GM20000 (cell line): ENCODE data around the gene DLEC1.

Experiments used
- DNase-seq: peaks from one replicate; pipeline ENCODE4 v3.0.0; 2012; ENCODE audit warnings: low spot score
- CTCF ChIP-seq: IDR thresholded peaks from 2 replicates; pipeline ENCODE4 v1.5.1; 2012; ENCODE audit warnings: mild to moderate bottlenecking, control low read depth; ENCODE audit errors: extremely low read depth, missing control alignments

The DLEC1 gene

DNA sequence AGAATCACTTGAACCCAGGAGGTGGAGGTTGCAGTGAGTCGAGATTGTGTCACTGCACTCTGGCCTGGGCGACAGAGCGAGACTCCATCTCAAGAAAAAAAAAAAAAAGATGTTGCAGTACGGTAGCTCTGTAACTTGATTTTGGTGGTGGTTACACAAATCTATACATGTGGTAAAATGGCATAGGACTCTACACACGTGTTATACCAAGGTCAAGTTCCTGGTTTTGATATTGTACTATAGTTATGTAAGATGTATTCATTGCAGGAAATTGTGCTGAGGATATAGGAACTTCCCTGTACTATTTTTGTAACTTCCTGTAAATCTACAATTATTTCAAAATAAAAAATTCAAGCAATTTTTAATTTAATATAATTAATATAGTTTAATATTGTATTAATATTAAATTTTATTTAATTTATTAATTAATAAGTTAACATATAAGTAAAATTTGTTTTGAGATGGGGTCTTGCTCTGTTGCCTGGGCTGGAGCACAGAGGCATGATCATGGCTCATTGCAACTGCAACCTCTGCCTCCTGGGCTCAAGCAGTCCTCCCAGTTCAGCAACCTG is 109.4 kb downstream of the DLEC1 start:
- TF ChIP-seq CTCF = no peak
- no peak for DNase-seq

DNA sequence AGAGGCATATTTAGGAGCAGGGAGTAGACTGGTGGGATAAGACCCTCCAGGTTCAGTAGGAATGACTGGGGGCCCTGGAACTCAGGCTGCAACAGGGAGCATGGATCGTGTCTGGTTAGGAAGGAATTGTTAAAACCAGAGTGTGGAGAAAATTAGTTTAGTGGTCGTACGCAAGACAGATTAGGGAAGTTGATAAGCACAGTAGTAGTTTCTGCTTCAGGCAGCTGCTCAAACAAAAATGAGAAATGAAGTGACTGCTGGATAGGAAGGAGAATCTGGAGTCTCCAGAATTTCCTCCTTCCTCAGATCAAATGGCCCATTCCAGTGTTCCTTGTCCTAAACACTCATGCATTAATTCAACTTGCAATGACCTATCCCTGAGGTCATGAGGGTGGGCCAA is 110.7 kb downstream of the DLEC1 start:
- no peak for TF ChIP-seq CTCF
- DNase-seq = no peak

- no peak for DNase-seq
- no peak for TF ChIP-seq CTCF
These were observed 111.9 kb downstream of the DLEC1 start for GRCh38 chr3:38150780-38151528.

- TF ChIP-seq CTCF = no peak
- DNase-seq = no peak
These were observed 112.8 kb downstream of the DLEC1 start for GRCh38 chr3:38151667-38152265.

DNA sequence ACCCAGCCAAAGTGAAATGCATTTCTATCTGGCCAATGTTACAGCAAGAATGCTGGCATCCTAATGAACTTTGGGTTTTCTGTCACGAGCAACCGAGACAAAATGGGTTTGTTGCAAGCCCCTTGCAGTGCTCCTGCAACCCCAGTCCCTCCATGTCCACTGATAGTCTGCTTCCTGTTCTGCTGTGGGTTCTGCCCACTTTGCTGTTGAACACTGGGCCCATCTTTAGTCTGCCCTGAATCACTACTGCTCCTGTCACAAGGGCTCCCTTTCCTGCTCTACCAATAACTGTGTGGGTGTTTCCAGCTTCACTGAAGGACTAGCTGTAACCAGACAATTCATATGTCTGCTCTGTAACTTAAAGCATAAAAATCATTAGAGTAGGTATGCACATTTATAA is 113.6 kb downstream of the DLEC1 start:
- no peak for TF ChIP-seq CTCF
- DNase-seq = no peak

DNA sequence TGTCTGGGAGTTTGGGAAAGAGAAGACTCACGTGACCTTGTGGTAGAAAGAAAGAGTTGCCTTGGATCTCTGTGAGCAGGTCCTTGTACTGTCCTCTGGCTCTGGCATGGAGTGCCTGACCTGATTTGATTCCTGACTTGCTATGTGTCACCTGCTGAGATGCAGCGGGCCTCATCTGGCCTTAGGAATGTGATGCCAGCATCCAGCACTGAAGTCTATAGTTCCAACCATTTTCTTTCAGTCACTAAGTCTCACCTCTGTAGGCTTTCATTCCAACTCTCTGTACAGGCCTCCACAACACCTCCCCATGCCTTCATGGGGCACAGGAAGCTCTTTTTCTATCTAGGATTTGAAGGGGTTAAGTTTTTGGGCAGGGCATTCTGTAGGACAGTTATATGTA is 114.2 kb downstream of the DLEC1 start:
- TF ChIP-seq CTCF = no peak
- DNase-seq = no peak

GRCh38 chr3:38154033-38154494 is 115.1 kb downstream of the DLEC1 start:
- no peak for DNase-seq
- no peak for TF ChIP-seq CTCF
